ENCODE results near the gene SOWAHB.
"Not testable (repeated sequence)": the region's sequence is repeated elsewhere in the genome, so short reads cannot be mapped to it uniquely, and the experiment has no call there.

SOWAHB gene

DNA sequence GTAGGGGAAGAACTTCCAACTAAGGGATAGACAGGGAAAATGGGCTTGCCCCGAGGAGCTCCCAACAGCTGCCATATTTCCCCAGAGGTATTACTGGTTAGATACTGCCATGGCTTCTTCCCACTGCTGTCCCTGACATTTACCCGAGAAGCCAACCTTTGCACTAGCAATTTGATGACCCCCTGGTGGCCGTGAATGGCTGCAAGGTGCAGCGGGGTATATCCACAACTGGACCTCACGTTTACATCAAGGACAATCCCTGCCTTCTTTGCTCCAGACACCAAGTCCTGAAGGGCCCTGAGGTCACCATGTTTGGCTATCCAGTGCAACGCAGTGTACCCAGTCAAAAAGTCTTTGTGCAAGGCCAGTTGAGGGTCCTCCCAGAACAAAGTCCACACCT is 2.3 kb downstream of the SOWAHB start:
- DNase-seq = no peak

DNA sequence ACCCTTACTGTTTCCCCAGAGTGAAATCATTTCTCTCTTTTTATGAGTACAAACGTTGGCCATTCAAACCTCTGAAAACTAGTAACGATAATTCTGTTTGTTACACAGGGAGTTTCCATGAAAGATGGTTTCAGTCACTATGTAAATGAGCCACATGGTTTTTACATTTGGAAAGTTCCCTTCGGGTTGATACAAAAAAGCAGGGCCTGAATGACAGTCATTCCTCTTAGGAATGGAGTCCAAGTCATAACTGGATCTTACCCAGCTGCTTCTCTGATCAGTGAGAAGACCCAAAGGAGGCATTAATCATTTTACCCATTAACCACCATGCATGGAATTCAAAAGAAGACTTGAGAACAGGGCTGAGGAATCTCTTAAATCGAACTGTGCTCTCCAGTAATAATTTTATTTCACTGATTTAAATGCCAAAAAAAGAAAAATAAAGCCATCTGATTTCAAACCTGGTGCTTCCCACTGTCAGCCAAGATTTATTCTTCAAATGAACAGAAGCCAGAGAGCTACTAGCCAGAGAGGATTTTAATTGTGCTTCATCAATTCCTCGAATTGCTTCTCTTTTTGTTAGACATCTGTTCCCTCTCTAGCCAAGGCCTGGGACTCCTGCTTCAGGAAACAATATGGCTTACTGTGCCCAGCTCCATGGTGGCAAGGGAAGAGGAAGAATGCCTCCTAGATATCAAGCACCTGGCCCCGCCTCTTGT is 3.2 kb downstream of the SOWAHB start:
- DNase-seq = no peak

DNA sequence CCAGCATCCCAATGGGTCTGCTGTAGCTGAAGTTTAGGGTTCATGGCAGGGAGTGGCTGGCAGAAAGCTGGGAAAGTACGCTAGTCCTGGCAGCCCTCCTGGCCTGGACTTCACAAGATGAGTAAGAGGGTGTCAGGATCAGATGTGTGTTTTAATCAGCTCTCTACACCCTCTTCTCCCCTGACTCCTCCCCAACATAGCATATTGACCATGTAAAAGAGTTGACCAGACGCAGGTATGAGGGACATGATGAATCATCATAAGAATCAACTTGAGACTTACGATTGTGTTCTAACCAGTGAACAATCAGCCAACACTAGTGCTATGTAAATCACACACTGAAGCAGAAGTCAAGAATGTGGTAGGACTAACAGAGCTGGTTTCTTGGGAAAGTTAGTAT is 5.3 kb downstream of the SOWAHB start:
- no peak for DNase-seq

- DNase-seq = no peak
Observed at GRCh38 chr4:76892001-76892400, 5.9 kb downstream of the SOWAHB start.

DNA sequence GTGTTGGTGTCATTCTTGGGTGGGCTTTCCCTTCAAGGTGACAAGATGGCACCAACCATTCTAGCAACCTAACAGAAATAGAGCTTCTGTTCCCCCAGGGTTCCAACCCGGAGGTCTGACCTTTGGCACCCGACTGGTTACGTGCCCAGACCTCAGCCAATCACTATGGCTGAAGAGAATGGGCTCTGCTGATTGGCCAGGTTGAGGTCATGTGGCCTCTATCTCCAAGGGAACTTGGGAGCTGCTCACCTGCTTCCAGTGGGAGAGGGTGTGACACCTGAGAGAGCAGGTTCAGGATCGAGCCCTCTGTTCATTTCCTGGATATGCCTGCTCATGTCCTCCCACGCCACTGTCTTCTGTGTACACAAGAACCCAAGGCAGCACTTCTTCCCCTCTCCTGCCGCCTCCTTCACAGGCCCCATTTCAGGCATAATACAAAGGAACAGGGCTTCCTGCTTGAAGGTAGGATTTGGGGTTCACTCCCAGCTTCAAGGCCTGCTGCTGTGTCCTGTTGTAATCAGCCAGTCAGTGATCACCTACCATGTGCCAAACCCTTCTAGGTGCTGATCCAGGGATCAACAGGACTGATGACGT is 11.0 kb downstream of the SOWAHB start:
- DNase-seq = no peak

GRCh38 chr4:76886214-76886613 is 11.7 kb downstream of the SOWAHB start:
- no peak for DNase-seq

- no peak for DNase-seq
Observed at GRCh38 chr4:76883147-76883546, 14.8 kb downstream of the SOWAHB start.

DNA sequence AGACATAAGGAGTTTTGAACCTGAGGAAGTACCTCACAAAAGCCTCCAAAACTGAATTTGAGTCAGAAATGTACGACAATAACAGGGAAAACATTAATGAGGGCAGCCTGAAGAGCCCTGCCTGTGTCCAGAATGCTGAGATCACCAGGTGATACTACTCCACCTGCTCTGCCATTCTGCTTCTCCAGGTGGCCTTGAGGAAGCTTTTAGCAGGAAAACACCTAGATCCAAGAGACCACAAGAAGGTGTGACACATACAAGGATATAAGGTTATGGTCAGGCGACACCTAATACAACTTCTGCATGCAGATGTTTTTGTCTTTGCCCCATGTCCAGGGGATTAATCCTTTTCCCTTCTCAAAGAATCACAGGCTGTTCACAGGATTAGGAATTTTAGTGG is 15.3 kb downstream of the SOWAHB start:
- no peak for DNase-seq

DNA sequence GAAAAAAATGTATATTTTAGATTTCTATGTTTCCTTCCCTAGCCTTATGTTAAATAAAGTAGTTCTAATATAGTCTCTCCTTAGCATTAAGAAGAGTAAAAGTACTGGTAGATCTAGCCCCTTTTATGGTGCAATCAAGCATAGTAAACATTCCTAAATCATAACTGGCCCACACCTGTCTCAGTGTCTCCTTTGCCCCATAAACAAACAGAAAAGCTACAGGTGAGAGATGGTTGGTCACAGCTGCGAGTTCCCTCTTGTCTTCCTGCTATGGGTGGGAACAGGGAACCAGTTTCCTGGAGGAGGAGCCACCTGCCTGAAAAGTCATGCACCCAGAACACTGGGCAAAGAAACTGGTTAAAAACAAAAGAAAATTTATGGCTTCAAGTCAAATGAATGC is 16.6 kb downstream of the SOWAHB start:
- DNase-seq = no peak

DNA sequence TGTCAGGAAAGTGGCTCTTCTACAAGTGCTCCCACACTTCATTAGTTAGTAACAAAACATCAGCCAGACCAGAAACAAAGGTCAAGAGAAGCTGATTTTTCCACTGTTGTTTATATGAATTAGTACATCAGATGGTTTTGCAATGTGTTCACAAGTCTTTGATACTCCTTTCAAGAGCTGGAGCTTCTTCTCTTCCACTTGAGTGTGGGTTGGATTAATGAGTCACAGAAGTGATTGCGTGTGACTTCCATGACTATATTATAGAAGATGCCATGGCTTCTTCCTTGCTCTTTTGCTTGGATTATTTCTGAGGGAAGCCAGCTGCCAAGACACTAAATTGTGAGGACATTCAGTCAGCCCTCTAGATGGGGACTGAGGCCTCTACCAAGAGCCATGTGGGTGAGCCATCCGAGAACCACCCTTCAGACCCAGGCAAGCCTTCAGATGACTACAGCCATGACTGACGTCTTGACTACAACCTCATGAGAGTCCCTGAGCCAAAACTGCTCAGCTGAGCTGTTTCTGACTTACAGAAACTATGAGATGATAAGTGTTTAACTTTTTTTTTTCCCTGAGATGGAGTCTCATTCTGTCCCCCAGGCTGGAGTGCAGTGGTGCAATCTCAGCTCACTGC is 18.1 kb downstream of the SOWAHB start:
- DNase-seq = no peak

DNA sequence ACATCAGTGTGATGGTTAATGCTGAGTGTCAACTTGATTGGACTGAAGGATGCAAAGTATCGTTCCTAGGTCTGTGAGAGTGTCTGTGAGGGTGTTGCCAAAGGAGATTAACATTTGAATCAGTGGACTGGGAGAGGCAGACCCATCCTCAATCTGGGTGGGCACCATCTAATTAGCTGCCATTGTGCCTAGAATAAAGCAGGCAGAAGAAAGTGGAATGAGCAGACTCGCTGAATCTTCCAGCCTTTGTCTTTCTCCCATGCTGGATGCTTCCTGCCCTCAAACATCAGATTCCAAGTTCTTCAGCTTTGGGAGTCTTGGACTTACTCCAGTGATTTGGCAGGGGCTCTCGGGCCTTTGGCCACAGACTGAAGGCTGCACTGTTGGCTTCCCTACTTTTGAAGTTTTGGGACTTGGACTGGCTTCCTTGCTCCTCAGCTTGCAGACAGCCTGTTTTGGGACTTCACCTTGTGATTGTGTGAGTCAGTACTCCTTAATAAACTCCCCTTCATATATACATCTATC is 19.2 kb downstream of the SOWAHB start:
- DNase-seq = not testable (repeated sequence)

- DNase-seq = no peak
Observed at GRCh38 chr4:76874176-76874575, 23.8 kb downstream of the SOWAHB start.

- DNase-seq = no peak
Observed at GRCh38 chr4:76873495-76873894, 24.4 kb downstream of the SOWAHB start.

- no peak for DNase-seq
Observed at GRCh38 chr4:76872556-76872955, 25.4 kb downstream of the SOWAHB start.

- DNase-seq = not testable (repeated sequence)
Observed at GRCh38 chr4:76868780-76869179, 29.2 kb downstream of the SOWAHB start.

GRCh38 chr4:76867880-76868655 is 29.9 kb downstream of the SOWAHB start:
- DNase-seq = no peak

GRCh38 chr4:76867377-76867776 is 30.6 kb downstream of the SOWAHB start:
- DNase-seq = no peak

DNA sequence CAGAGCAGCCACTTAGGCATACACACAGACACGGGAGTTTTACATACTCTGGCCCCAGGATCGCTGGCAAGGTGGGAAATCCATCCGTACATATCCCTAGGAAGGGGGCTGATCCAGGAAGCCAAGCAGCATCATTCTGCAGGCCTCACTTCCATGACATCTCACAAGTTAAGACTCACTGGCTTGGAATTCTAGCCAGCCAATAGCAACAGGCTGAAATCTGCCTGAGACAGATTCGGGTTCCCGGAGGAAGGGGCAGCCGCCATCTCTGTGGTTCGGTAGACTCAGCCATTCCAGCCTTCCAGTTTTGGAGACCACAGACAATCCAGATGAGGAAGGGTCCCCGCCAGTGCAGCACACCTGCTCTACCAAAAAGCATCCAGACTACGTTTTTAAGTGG is 31.3 kb downstream of the SOWAHB start:
- DNase-seq = no peak

- DNase-seq = no peak
Observed at GRCh38 chr4:76858319-76858718, 39.6 kb downstream of the SOWAHB start.

DNA sequence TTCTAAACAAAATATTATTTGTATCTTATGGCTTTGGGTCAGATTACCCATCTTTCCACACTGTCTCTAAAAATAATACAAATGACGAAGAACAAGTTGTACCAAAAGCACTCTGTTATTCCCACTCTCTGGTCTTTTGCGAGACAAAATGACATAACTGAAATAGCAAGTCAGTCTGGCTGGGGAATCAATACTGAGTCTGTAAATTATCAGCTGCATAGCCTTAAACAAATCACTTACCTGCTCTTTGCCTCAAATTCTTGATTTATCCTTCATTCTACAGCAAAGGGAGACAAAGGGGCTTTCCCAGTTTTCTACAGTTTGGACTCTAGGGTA is 40.9 kb downstream of the SOWAHB start:
- no peak for DNase-seq

DNA sequence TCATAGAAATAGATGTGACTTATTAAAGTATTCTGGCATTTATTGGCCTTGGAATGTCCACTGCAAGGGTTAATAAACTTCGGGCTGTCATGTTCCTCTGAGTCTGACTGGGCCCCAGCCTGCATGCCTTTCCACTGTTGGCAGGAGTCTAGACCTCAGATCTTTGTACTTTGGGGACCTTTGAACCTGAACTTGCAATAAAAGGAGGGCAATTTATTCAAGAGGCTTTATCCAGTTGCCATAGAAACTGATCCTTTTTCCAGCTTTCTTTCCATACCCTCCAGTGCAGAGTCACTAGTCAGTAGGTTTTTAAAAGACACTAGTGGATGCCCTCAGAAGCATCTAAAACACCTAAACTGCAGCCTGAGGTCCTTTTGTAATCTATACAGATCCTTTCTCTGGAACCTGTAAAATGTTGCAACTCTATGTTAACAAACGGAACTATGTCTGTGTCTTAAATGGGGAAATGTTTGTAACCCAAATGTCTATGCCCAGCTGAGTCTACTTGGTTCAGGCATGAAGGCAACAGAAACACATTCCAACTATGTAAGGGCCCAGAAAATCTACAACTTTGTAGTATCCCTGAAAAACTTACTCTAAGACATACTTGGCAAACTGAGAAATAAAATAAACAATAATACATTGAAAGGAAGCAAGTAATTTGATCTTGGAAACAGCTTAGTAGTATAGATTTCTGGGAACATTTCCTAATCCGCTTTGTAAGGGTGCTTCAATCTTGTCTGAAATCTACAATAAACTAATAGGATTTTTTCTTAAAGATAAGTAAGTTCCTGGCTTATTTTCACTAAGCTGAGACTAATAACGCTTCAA is 41.5 kb downstream of the SOWAHB start:
- no peak for DNase-seq

DNA sequence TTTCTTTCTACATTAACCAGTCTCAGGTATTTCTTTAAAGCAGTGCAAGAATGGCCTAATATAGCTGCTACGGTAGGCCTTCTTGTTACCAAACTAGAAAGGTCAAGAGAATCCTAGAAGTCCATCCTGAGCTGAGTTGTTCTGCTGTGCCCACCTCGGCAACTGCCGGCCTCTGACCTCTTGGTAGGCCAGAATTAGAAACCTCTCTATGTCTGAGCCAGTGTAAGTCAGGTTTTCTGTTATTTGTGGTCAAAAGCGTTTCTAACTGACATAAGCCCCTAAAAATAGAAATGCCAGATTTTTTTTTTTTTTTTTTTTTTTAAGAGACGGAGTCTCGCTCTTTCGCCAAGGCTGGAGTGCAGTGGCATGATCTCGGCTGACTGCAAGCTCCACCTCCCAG is 43.1 kb downstream of the SOWAHB start:
- DNase-seq = no peak
